ENCODE data around the gene NACC2. TPM values are rescaled to one million over a fixed set of nuclear protein-coding genes. Genes with fewer than 3 reads are reported as not detected.
A peak's percentile ranks its signal among the peaks of the same experiment; 100 is the strongest.

The NACC2 gene
- total and polyA plus RNA-seq, 9 donors, result 6.8 to 11.7 (median 9.3) TPM

- H3K4me1 ChIP-seq (ENCODE audit: control insufficient read depth, insufficient read depth, low read length), result peaks cover 70% of the 10 kb centered on the region
- H3K36me3 ChIP-seq (ENCODE audit: control insufficient read depth, insufficient read depth, low read length), result peaks cover 3% of the 10 kb centered on the region
- DNase-seq, result no peak
- no peak overlapping the region for H3K27ac ChIP-seq (ENCODE audit: low read length)
- H3K27me3 ChIP-seq (ENCODE audit: control insufficient read depth, insufficient read depth, low read length), result peaks cover 2% of the 10 kb centered on the region
- no peaks in the 10 kb centered on the region for H3K9me3 ChIP-seq (replicated peaks; ENCODE audit: control insufficient read depth, low read depth, low read length)
- no peak overlapping the region for H3K4me3 ChIP-seq (ENCODE audit: low read length)
- WGBS (ENCODE audit: insufficient coverage), result 85% methylated on average over 12 of the region's 13 CpGs
Measured at GRCh38 chr9:136058084-136058483, 37.0 kb downstream of the NACC2 start.

DNA sequence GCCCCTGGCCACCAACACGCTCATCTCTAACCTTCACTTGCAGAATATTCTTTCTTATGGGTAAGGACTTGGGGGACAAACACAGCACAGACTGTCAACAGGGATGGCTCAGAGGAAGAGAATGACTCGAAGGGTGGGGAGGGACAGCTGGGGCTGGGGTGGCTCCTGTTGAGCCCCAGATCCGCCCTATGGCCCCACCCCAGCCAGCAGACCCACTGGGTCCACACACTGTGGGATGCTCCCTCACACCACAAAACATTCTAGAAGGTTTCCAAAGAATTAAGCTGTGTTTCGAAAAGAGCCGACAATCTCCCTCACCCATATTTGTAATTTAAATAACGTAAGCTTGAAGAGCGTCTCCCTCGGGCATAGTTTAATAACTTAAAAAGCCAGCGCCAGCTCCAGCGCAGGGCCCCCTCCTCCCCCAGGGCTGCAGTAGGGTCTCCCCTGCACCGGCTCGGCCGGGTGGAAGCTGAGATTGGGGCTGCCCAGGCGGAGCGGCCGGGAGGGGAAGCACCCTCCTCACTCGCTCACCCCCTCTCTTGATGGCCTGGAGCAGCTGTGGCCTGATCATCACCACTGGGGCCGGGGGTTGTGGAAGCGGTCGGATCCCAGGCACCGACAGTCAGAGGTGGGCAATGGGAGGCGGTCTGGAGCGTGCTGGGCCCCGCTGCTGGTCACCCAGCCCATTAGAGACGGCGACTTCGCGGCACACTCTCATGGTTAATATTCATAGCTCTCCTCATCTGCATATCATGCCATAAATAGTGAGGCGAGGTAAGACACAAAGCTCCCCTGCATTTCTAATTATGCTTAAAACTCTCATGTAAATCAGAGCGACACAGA, 37.6 kb downstream of the NACC2 start:
- 69% methylated on average over 13 of the region's 30 CpGs for WGBS (ENCODE audit: insufficient coverage)
- H3K4me3 ChIP-seq (ENCODE audit: low read length), result no peak overlapping the region
- H3K9me3 ChIP-seq (replicated peaks; ENCODE audit: control insufficient read depth, low read depth, low read length), result no peaks in the 10 kb centered on the region
- no peak overlapping the region for H3K27ac ChIP-seq (ENCODE audit: low read length)
- DNase-seq, result peak; percentile 36
- H3K4me1 ChIP-seq (ENCODE audit: control insufficient read depth, insufficient read depth, low read length), result peaks cover 76% of the 10 kb centered on the region
- H3K36me3 ChIP-seq (ENCODE audit: control insufficient read depth, insufficient read depth, low read length), result no peaks in the 10 kb centered on the region
- H3K27me3 ChIP-seq (ENCODE audit: control insufficient read depth, insufficient read depth, low read length), result peaks cover 2% of the 10 kb centered on the region

GRCh38 chr9:136056546-136057235, 38.4 kb downstream of the NACC2 start:
- no peaks in the 10 kb centered on the region for H3K9me3 ChIP-seq (replicated peaks; ENCODE audit: control insufficient read depth, low read depth, low read length)
- no peak overlapping the region for H3K4me3 ChIP-seq (ENCODE audit: low read length)
- 52% methylated on average over 16 of the region's 25 CpGs for WGBS (ENCODE audit: insufficient coverage)
- no peaks in the 10 kb centered on the region for H3K36me3 ChIP-seq (ENCODE audit: control insufficient read depth, insufficient read depth, low read length)
- H3K27me3 ChIP-seq (ENCODE audit: control insufficient read depth, insufficient read depth, low read length), result peaks cover 7% of the 10 kb centered on the region
- peaks cover 83% of the 10 kb centered on the region for H3K4me1 ChIP-seq (ENCODE audit: control insufficient read depth, insufficient read depth, low read length)
- H3K27ac ChIP-seq (ENCODE audit: low read length), result no peak overlapping the region
- peak; percentile 30 for DNase-seq

- Histone ChIP-seq H3K9me3 (replicated peaks; ENCODE audit: control insufficient read depth, low read depth, low read length) (no peaks in the 10 kb centered on the region), H3K27me3 (ENCODE audit: control insufficient read depth, insufficient read depth, low read length) (peaks cover 12% of the 10 kb centered on the region), H3K4me1 (ENCODE audit: control insufficient read depth, insufficient read depth, low read length) (peaks cover 87% of the 10 kb centered on the region), H3K27ac (ENCODE audit: low read length) (no peak overlapping the region), H3K36me3 (ENCODE audit: control insufficient read depth, insufficient read depth, low read length) (no peaks in the 10 kb centered on the region), H3K4me3 (ENCODE audit: low read length) (no peak overlapping the region)
- peak; percentile 3 for DNase-seq
- WGBS (ENCODE audit: insufficient coverage), result 61% methylated on average over 19 of the region's 30 CpGs
Measured at GRCh38 chr9:136055715-136056545, 39.2 kb downstream of the NACC2 start.

DNA sequence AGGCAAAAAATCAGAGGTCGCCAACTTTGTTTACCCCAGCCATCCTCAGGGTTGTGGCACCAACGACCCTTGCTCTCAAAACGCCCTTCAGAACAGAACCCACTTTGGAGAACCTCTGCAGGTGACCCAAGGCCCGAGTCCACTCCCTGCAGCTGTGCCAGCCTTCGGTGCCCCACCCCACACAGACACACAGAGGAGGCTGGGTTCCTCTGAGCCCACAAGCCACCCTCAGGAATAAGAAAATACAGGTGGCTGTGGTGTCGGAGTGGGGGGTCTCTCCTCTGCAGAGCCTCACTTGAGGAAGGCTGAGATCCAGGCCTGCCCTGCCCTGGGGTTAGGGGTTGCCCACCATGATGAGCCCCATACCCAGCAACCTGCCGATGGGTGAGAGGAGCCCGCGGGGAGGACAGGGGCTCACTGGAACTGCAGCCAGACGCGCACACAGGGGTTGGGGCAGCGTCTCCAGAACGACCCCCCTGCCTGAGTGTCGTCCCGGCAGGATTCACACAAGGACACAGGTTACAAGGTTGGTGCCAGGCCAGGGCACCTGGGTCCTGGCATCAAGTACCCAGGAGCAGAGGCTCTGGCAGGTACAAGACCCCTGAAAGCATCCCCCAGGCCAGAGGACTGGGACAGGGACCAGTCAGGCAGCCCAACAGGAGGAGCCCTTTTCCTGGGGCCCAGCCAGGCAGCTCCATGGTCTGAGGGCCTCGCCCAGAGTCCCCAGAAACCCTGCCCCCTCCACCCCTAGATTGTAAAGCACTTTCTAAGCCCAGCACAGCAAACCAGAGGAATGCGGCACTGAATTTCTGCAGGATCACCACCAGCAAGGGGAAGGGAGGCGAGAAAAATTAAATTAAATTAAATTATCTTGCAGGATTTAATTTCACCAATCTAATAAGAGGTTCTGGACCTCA, 40.0 kb downstream of the NACC2 start:
- Histone ChIP-seq H3K36me3 (ENCODE audit: control insufficient read depth, insufficient read depth, low read length) (no peaks in the 10 kb centered on the region), H3K4me1 (ENCODE audit: control insufficient read depth, insufficient read depth, low read length) (peaks cover 85% of the 10 kb centered on the region), H3K27ac (ENCODE audit: low read length) (no peak overlapping the region), H3K4me3 (ENCODE audit: low read length) (no peak overlapping the region), H3K27me3 (ENCODE audit: control insufficient read depth, insufficient read depth, low read length) (peaks cover 17% of the 10 kb centered on the region), H3K9me3 (replicated peaks; ENCODE audit: control insufficient read depth, low read depth, low read length) (no peaks in the 10 kb centered on the region)
- WGBS (ENCODE audit: insufficient coverage), result 85% methylated on average over 12 of the region's 18 CpGs
- peak; percentile 9 for DNase-seq

GRCh38 chr9:136054146-136054545, 40.9 kb downstream of the NACC2 start:
- Histone ChIP-seq H3K4me3 (ENCODE audit: low read length) (no peak overlapping the region), H3K27me3 (ENCODE audit: control insufficient read depth, insufficient read depth, low read length) (peaks cover 17% of the 10 kb centered on the region), H3K4me1 (ENCODE audit: control insufficient read depth, insufficient read depth, low read length) (peaks cover 77% of the 10 kb centered on the region), H3K36me3 (ENCODE audit: control insufficient read depth, insufficient read depth, low read length) (peaks cover 5% of the 10 kb centered on the region), H3K9me3 (replicated peaks; ENCODE audit: control insufficient read depth, low read depth, low read length) (no peaks in the 10 kb centered on the region), H3K27ac (ENCODE audit: low read length) (no peak overlapping the region)
- WGBS (ENCODE audit: insufficient coverage), result 59% methylated on average over 6 of the region's 12 CpGs
- DNase-seq, result peak; percentile 1

GRCh38 chr9:136053757-136054142, 41.3 kb downstream of the NACC2 start:
- no peak for DNase-seq
- 83% methylated on average over 8 of the region's 8 CpGs for WGBS (ENCODE audit: insufficient coverage)
- peaks cover 76% of the 10 kb centered on the region for H3K4me1 ChIP-seq (ENCODE audit: control insufficient read depth, insufficient read depth, low read length)
- peaks cover 7% of the 10 kb centered on the region for H3K36me3 ChIP-seq (ENCODE audit: control insufficient read depth, insufficient read depth, low read length)
- no peak overlapping the region for H3K4me3 ChIP-seq (ENCODE audit: low read length)
- H3K9me3 ChIP-seq (replicated peaks; ENCODE audit: control insufficient read depth, low read depth, low read length), result no peaks in the 10 kb centered on the region
- H3K27me3 ChIP-seq (ENCODE audit: control insufficient read depth, insufficient read depth, low read length), result peaks cover 17% of the 10 kb centered on the region
- H3K27ac ChIP-seq (ENCODE audit: low read length), result peak overlapping the region; percentile 26

DNA sequence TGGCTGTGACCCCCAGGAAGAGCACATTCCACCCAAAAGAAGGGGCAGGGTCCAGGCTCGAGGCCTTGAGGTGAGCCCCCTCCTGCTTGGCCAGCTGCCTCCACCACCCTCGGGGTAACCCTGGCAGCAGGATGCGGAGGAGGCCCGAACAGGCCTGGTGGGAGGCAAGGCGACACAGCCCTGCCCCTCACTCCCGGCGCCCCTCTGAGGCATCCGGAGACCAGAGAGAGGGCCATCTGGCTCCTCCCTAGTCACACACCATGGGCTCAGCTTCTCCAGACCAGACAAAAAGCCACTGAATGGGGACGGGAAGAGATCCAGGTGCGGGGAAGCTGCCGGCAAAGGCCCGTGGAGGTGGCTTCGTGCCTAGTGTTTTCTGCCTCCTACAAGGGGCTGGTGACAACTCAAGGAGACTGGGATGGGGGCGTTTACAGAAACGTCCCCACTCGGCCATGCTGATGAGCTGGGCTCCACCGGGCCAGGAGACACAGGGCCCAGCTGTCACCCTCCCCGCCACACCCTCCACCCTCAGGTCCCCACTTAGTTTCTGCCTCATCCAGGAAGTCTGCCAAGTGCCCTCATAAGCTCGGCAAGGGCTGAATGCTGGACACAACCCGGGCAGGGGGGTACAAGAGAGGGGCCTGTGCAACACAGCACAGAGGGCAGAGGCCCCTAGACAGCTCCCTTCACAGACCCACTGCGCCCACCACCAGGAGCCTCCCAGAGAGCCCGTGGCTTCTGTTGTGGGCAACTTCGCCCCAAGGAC, 41.9 kb downstream of the NACC2 start:
- Histone ChIP-seq H3K27ac (ENCODE audit: low read length) (peak overlapping the region; percentile 84), H3K9me3 (replicated peaks; ENCODE audit: control insufficient read depth, low read depth, low read length) (no peaks in the 10 kb centered on the region), H3K36me3 (ENCODE audit: control insufficient read depth, insufficient read depth, low read length) (peaks cover 11% of the 10 kb centered on the region), H3K4me1 (ENCODE audit: control insufficient read depth, insufficient read depth, low read length) (peaks cover 79% of the 10 kb centered on the region), H3K27me3 (ENCODE audit: control insufficient read depth, insufficient read depth, low read length) (peaks cover 17% of the 10 kb centered on the region), H3K4me3 (ENCODE audit: low read length) (no peak overlapping the region)
- DNase-seq, result no peak
- 48% methylated on average over 16 of the region's 23 CpGs for WGBS (ENCODE audit: insufficient coverage)

GRCh38 chr9:136052472-136052880, 42.6 kb downstream of the NACC2 start:
- H3K4me1 ChIP-seq (ENCODE audit: control insufficient read depth, insufficient read depth, low read length), result peaks cover 77% of the 10 kb centered on the region
- peaks cover 17% of the 10 kb centered on the region for H3K27me3 ChIP-seq (ENCODE audit: control insufficient read depth, insufficient read depth, low read length)
- H3K9me3 ChIP-seq (replicated peaks; ENCODE audit: control insufficient read depth, low read depth, low read length), result no peaks in the 10 kb centered on the region
- 65% methylated on average over 8 of the region's 15 CpGs for WGBS (ENCODE audit: insufficient coverage)
- H3K4me3 ChIP-seq (ENCODE audit: low read length), result peak overlapping the region; percentile 3
- H3K36me3 ChIP-seq (ENCODE audit: control insufficient read depth, insufficient read depth, low read length), result peaks cover 18% of the 10 kb centered on the region
- DNase-seq, result no peak
- peak overlapping the region; percentile 84 for H3K27ac ChIP-seq (ENCODE audit: low read length)
